Endothelial cell of umbilical vein (primary cell): Measurements from ENCODE around the gene NUMBL. TPM values are rescaled to one million over a fixed set of nuclear protein-coding genes. Genes with fewer than 3 reads are reported as not detected.

Experiments
- BruUV-seq: library from RNA; stranded (reverse); fragments of 400-500 nt; replicated peaks from 2 replicates; lab custom pipeline; 2021; lab: Mats Ljungman, UMichigan
- CTCF ChIA-PET: fragments of 300-600, 350-600 bp; sonication (Branson Sonifier 250); formaldehyde crosslinking; loops from one replicate; lab custom pipeline; 2021; ENCODE audit warnings: antibody characterized with exemption, inconsistent platforms; lab: Charles Lee
- POLR2A ChIA-PET: fragments of 300-600, 350-600 bp; sonication (Branson Sonifier 250); formaldehyde crosslinking; loops from one replicate; lab custom pipeline; 2021; ENCODE audit warnings: antibody characterized with exemption, inconsistent platforms; lab: Charles Lee
- DNase-seq: peaks from one replicate; pipeline ENCODE4 v3.0.0-alpha.2; 2011; ENCODE audit warnings: low read depth, low spot score
- FAIRE-seq: peaks from 2 replicates; lab custom pipeline; 2011; peaks lifted over from hg19 to GRCh38; lab: Jason Lieb, UNC
- H2AFZ ChIP-seq: 2 replicates; pipeline ENCODE4 v1.6.0; 2012; ENCODE audit warnings: low read depth, low read length, control low read depth, inconsistent platforms
- H3K27ac ChIP-seq: 2 replicates; pipeline ENCODE4 v1.5.1; 2011; ENCODE audit warnings: low read depth, mild to moderate bottlenecking, control low read depth, low read length, moderate library complexity; ENCODE audit not compliant: insufficient read depth
- H3K27me3 ChIP-seq, 2 experiments: 2 replicates each; pipeline versions ENCODE4 v1.6.0 to v1.6.1; 2011; ENCODE audit warnings: low read length in 2 of 2, mixed read lengths in 1 of 2; ENCODE audit not compliant: control insufficient read depth in 2 of 2, insufficient read depth in 2 of 2
- H3K36me3 ChIP-seq, 2 experiments: 2 replicates in 1 of 2; 3 replicates in 1 of 2; pipeline ENCODE4 v1.5.1; 2011; ENCODE audit warnings: low read length in 2 of 2, mild to moderate bottlenecking in 1 of 2, moderate library complexity in 1 of 2; ENCODE audit not compliant: control insufficient read depth in 2 of 2, insufficient read depth in 2 of 2; ENCODE audit errors: extremely low read depth in 1 of 2
- H3K4me1 ChIP-seq: 3 replicates; pipeline ENCODE4 v1.5.1; 2011; ENCODE audit warnings: mild to moderate bottlenecking, low read length; ENCODE audit not compliant: control insufficient read depth, insufficient read depth; ENCODE audit errors: extremely low read depth
- H3K4me2 ChIP-seq: 2 replicates; pipeline ENCODE4 v1.6.1; 2011; ENCODE audit warnings: low read length, control low read depth, mixed read lengths; ENCODE audit not compliant: insufficient read depth
- H3K4me3 ChIP-seq, 3 experiments: fragments of 200-600 bp in 1 of 3; sonication (generic), shearing (Covaris generic) in 1 of 3; replicated peaks in 1 of 3; 2 replicates each; pipeline ENCODE4 v1.5.1; 2011 to 2016; ENCODE audit warnings: control low read depth in 3 of 3, low read length in 3 of 3, mild to moderate bottlenecking in 2 of 3, inconsistent platforms in 1 of 3, low read depth in 1 of 3, moderate library complexity in 1 of 3; ENCODE audit not compliant: insufficient read depth in 1 of 3
- H3K79me2 ChIP-seq: 2 replicates; pipeline ENCODE4 v1.6.0; 2012; ENCODE audit warnings: low read length, inconsistent platforms; ENCODE audit not compliant: control insufficient read depth, insufficient read depth
- H3K9ac ChIP-seq: replicated peaks from 2 replicates; pipeline ENCODE3; 2011; ENCODE audit warnings: low read length, control low read depth; ENCODE audit not compliant: insufficient read depth; ENCODE audit errors: extremely low read depth
- H3K9me1 ChIP-seq: replicated peaks from 3 replicates; pipeline ENCODE4 v1.6.0; 2011; ENCODE audit warnings: mild to moderate bottlenecking, low read length; ENCODE audit not compliant: control insufficient read depth, insufficient read depth; ENCODE audit errors: extremely low read depth
- H3K9me3 ChIP-seq: replicated peaks from 2 replicates; pipeline ENCODE4 v1.5.1; 2012; ENCODE audit warnings: low read length, inconsistent platforms; ENCODE audit not compliant: control insufficient read depth, insufficient read depth
- H4K20me1 ChIP-seq: replicated peaks from 2 replicates; pipeline ENCODE3; 2011; ENCODE audit warnings: mild to moderate bottlenecking, low read length; ENCODE audit not compliant: control insufficient read depth, insufficient read depth; ENCODE audit errors: extremely low read depth
- EZH2 ChIP-seq: IDR thresholded peaks from 2 replicates; pipeline ENCODE4 v1.6.1; 2012; ENCODE audit warnings: borderline replicate concordance, low read depth, mild to moderate bottlenecking, moderate library complexity, low read length, inconsistent platforms; ENCODE audit not compliant: severe bottlenecking
- FOS ChIP-seq: IDR thresholded peaks from 2 replicates; pipeline ENCODE4 v1.6.1; 2011; ENCODE audit warnings: mild to moderate bottlenecking, low read length, moderate library complexity, borderline replicate concordance; ENCODE audit not compliant: insufficient read depth
- GATA2 ChIP-seq: IDR thresholded peaks from 2 replicates; pipeline ENCODE4 v1.7.0; 2011; ENCODE audit warnings: low read depth, mild to moderate bottlenecking, moderate library complexity, mixed read lengths, low read length; ENCODE audit not compliant: insufficient read length, insufficient read depth
- JUN ChIP-seq: IDR thresholded peaks from 2 replicates; pipeline ENCODE4 v1.6.1; 2011; ENCODE audit warnings: borderline replicate concordance, low read depth; ENCODE audit not compliant: insufficient read length, insufficient read depth
- MYC ChIP-seq: IDR thresholded peaks from one replicate; pipeline ENCODE4 v1.6.1; 2011; ENCODE audit warnings: mild to moderate bottlenecking, low read depth, low read length
- POLR2A ChIP-seq: IDR thresholded peaks from 2 replicates; pipeline ENCODE4 v1.6.1; 2012; ENCODE audit warnings: low read depth, mild to moderate bottlenecking, control low read depth, low read length
- POLR2AphosphoS5 ChIP-seq: IDR thresholded peaks from 2 replicates; pipeline ENCODE4 v1.6.1; 2012; ENCODE audit warnings: low read depth, mild to moderate bottlenecking, control low read depth, low read length, moderate library complexity; ENCODE audit not compliant: insufficient read depth
- dilution Hi-C: fragments of 300-500 bp; cut with MboI; formaldehyde crosslinking; loops from one replicate; pipeline ENCODE4 v1.15.0; 2019; ENCODE audit warnings: low sequenced_read_pairs; ENCODE audit not compliant: extremely low pct_ligation_motif_present
- intact Hi-C: fragments of 100-400 bp; cut with micrococcal nuclease; formaldehyde crosslinking; loops from one replicate; pipeline ENCODE4 v1.10.0; 2022
- polyA plus RNA-seq, 4 experiments: library from polyadenylated mRNA; depleted of rRNA in 3 of 4; stranded (reverse) in 3 of 4; unstranded in 1 of 4; fragments of >200 nt; gene quantifications; 2 replicates each; pipeline versions ENCODE4 v1.2.1 to v1.2.3, GENCODE V29; 2011 to 2012; ENCODE audit warnings: missing spikeins in 1 of 4
- total RNA-seq: library from RNA; stranded (reverse); gene quantifications from 2 replicates; pipeline ENCODE4 v1.2.3, GENCODE V29; 2021
- TF ChIP-seq, protein P1 (sequence below): IDR thresholded peaks from 2 replicates; pipeline ENCODE4 v1.6.1; 2011; ENCODE audit not compliant: insufficient read depth, insufficient read length
- TF ChIP-seq, protein P2 (sequence below), 2 donors: IDR thresholded peaks; 1 replicate in 1 of 2; 2 replicates in 1 of 2; pipeline ENCODE4 v1.5.1; 2011; ENCODE audit warnings: low read length in 2 of 2, mild to moderate bottlenecking in 2 of 2, moderate library complexity in 2 of 2, control low read depth in 1 of 2, inconsistent platforms in 1 of 2, low read depth in 1 of 2; ENCODE audit not compliant: insufficient read depth in 1 of 2; ENCODE audit errors: extremely low read depth in 1 of 2

The NUMBL gene
- total and polyA plus RNA-seq, 2 donors (not counting 3 experiments of a cell fraction or from before 2014, with no cell fraction given), result 21.5 to 46.7 TPM

DNA sequence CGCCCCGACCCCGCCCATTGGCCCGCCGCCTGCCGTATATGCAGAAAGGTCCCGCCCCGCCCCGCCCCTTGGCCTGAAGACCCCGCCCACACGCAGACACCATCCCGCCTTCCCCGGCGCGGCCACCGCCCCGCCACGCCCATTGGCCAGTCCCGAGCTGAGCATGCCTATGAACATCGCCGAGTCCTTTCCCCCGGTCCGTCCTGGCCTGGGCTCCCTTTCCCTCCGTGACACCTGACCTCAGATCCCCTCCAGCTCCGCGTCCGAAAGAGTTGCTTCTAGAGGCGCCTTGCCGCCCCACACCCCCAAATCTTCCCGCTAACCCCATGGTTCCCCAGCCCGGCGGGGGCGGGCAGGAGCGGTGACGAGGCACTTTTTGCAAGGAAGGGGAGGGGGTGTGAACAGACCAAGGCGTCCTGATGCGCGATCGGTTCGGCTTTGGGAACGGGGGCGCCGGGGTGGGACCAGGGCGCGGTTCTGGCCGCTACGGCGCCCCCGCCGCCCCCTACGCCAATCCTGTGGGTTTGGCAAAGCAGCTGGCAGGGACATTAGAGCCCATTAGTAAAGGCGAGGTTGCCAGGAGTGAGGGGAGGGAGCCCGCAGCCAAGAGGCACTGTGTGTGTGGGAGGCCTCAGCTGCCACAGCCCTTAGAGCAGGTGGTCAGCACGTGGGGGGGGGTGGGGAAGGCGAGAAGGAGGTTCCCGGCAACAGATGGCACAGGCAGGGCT lies 406 bp upstream of the NUMBL start:
- Histone ChIP-seq H3K9me3 (no peaks in the 10 kb centered on the region), H3K9me1 (no peaks in the 10 kb centered on the region), H3K27ac (peak overlapping the region; percentile 91), H3K9ac (peak overlapping the region; percentile 82), H3K4me2 (peak overlapping the region; percentile 78), H2AFZ (peak overlapping the region; percentile 90), H3K4me1 (peaks cover 13% of the 10 kb centered on the region), H3K4me3 (peak overlapping the region; percentile 42 to 73 (median 62)), H4K20me1 (no peaks in the 10 kb centered on the region), H3K27me3 (no peaks in the 10 kb centered on the region), H3K36me3 (peaks cover 0 to 6% of the 10 kb centered on the region in 2 experiments), H3K79me2 (peaks cover 27% of the 10 kb centered on the region)
- TF ChIP-seq POLR2AphosphoS5, result peak; percentile 73
- TF ChIP-seq EZH2, result no peak
- TF ChIP-seq, protein P1, sequence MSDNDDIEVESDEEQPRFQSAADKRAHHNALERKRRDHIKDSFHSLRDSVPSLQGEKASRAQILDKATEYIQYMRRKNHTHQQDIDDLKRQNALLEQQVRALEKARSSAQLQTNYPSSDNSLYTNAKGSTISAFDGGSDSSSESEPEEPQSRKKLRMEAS, result peak; percentile 33
- TF ChIP-seq POLR2A, result peak; percentile 36
- no peak for TF ChIP-seq JUN
- TF ChIP-seq GATA2, result no peak
- TF ChIP-seq, protein P2, sequence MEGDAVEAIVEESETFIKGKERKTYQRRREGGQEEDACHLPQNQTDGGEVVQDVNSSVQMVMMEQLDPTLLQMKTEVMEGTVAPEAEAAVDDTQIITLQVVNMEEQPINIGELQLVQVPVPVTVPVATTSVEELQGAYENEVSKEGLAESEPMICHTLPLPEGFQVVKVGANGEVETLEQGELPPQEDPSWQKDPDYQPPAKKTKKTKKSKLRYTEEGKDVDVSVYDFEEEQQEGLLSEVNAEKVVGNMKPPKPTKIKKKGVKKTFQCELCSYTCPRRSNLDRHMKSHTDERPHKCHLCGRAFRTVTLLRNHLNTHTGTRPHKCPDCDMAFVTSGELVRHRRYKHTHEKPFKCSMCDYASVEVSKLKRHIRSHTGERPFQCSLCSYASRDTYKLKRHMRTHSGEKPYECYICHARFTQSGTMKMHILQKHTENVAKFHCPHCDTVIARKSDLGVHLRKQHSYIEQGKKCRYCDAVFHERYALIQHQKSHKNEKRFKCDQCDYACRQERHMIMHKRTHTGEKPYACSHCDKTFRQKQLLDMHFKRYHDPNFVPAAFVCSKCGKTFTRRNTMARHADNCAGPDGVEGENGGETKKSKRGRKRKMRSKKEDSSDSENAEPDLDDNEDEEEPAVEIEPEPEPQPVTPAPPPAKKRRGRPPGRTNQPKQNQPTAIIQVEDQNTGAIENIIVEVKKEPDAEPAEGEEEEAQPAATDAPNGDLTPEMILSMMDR (IDR thresholded peaks at IDR 0.05; ENCODE audit: extremely low read depth in 1 of 2, insufficient read depth in 1 of 2, low read depth in 1 of 2, low read length in 2 of 2), result no peak
- TF ChIP-seq MYC, result no peak
- no peak for TF ChIP-seq FOS
- FAIRE-seq (peak; percentile 97), DNase-seq (peak; percentile 91)
- BruUV-seq, result TSS peak; percentile 92
- intact Hi-C loops, result loop anchor here (1.0 kb wide), 3 partner anchors 24 to 116 kb away; partner anchors contain the start of gene ACTMAP
- CTCF ChIA-PET, result interaction anchor here (0.5 to 1.4 kb wide), 6 partner anchors 10 to 116 kb away, joined by 3 to 4 read pairs (median 3); no protein-coding TSS in a partner anchor
- POLR2A ChIA-PET, result interaction anchor here (0.6 to 1.2 kb wide), 2 partner anchors 30 to 60 kb away, joined by 3 to 5 read pairs; partner anchors contain the start of genes ACTMAP and SNRPA
- dilution Hi-C loops, result no loop called here
